ENCODE data around the gene MT2A. TPM values are rescaled to one million over a fixed set of nuclear protein-coding genes. Genes with fewer than 3 reads are reported as not detected.

The MT2A gene
- total RNA-seq, 1 donor from 2014 or later: 2.4 TPM

DNA sequence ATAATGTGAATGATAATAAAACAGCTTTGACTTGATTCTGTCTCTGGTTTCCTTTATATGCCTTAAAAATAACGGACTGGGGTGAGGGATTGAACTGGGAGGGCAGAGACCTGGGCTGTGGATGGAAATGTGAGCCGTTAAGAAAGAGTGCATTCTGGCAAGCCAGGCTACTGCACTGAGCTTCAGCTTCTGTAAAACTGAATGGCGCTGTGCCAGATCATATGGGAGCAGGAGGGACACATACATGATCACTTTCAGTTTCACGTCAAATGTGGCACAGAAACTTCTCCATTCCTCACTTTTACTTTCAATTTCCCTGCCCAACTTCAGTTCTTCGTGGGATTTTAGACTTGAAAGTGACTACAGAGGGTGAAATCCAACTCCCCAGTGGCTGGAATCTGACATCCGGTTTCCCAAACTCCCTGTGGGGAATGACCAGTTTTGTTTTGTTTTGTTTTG lies 1.1 kb downstream of the MT2A start:
- Mint-ChIP-seq H3K4me1 (ENCODE audit: unreplicated experiment) (peaks cover 35% of the 10 kb centered on the region), H3K4me3 (ENCODE audit: unreplicated experiment) (no peak overlapping the region), H3K27ac (ENCODE audit: unreplicated experiment) (no peak overlapping the region), H3K27me3 (ENCODE audit: unreplicated experiment) (peaks cover 13% of the 10 kb centered on the region), H3K36me3 (ENCODE audit: low read depth, unreplicated experiment) (no peaks in the 10 kb centered on the region), H3K9me3 (ENCODE audit: unreplicated experiment) (no peaks in the 10 kb centered on the region)
- TF ChIP-seq, protein P1, sequence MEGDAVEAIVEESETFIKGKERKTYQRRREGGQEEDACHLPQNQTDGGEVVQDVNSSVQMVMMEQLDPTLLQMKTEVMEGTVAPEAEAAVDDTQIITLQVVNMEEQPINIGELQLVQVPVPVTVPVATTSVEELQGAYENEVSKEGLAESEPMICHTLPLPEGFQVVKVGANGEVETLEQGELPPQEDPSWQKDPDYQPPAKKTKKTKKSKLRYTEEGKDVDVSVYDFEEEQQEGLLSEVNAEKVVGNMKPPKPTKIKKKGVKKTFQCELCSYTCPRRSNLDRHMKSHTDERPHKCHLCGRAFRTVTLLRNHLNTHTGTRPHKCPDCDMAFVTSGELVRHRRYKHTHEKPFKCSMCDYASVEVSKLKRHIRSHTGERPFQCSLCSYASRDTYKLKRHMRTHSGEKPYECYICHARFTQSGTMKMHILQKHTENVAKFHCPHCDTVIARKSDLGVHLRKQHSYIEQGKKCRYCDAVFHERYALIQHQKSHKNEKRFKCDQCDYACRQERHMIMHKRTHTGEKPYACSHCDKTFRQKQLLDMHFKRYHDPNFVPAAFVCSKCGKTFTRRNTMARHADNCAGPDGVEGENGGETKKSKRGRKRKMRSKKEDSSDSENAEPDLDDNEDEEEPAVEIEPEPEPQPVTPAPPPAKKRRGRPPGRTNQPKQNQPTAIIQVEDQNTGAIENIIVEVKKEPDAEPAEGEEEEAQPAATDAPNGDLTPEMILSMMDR (IDR thresholded peaks at IDR 0.05; ENCODE audit: unreplicated experiment): no peak
- DNase-seq (ENCODE audit: low spot score): no peak

DNA sequence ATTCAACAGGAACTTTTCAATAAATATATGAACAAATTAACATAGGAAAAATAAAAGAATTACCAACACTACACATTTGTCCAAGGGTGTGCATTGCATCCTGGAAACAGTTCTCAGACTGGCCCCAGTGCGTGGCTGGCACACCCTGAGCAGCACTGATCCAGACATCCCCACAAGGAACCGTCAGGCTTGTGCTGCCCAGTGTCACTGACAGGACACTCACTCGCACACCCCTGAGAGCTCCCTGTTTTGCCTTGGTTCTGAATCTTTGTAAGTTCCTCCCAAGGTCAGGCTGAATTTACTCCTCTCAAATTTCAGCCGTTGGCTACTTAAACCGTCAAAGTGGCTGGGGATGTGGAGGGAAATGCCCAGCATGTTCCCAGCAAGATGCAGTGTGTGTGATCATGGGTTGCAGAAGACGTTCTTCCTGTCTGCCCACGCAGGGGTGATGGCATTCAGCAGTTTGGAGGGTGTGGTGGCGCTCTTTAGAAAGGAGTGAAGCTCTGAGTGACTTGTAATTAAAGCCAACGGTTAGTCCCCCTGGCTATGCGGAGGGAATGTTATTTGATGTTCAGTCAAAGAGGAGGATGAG lies 1.7 kb downstream of the MT2A start:
- H3K4me3 Mint-ChIP-seq (ENCODE audit: unreplicated experiment): no peak overlapping the region
- no peak for DNase-seq (ENCODE audit: low spot score)

DNA sequence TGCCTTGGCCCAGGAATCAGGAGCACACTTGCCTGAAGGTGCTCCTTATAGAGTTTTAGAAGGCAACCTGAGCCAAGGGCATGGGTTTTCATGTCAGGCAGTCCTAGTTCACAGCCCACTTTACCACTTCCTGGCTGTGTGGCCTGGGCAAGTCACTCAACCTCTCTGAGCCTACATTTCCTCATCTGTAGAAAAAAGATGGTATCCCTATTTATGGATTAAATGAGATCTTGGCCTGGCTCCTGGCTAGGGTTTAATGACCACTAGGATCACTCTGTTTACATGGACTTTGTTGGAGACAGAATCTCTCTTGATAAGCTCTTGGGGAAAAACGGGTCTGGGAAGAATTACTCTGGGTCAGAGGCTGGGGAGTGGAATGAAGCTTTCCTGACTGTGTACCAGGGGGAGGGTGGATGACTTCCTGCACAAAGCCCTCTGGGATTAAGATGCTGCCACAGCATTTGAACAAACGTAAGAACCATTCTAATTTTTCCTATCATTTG lies 2.3 kb downstream of the MT2A start:
- Mint-ChIP-seq H3K4me3 (ENCODE audit: unreplicated experiment) (no peak overlapping the region), H3K4me1 (ENCODE audit: unreplicated experiment) (peaks cover 35% of the 10 kb centered on the region), H3K36me3 (ENCODE audit: low read depth, unreplicated experiment) (no peaks in the 10 kb centered on the region), H3K27me3 (ENCODE audit: unreplicated experiment) (peaks cover 13% of the 10 kb centered on the region), H3K9me3 (ENCODE audit: unreplicated experiment) (no peaks in the 10 kb centered on the region), H3K27ac (ENCODE audit: unreplicated experiment) (no peak overlapping the region)
- no peak for DNase-seq (ENCODE audit: low spot score)
- TF ChIP-seq, protein P1 (IDR thresholded peaks at IDR 0.05; ENCODE audit: unreplicated experiment): no peak

More for the DNA sequence above, 1.7 kb downstream of the MT2A start:
- H3K36me3 Mint-ChIP-seq (ENCODE audit: low read depth, unreplicated experiment): no peaks in the 10 kb centered on the region
- peaks cover 13% of the 10 kb centered on the region for H3K27me3 Mint-ChIP-seq (ENCODE audit: unreplicated experiment)
- no peak overlapping the region for H3K27ac Mint-ChIP-seq (ENCODE audit: unreplicated experiment)
- H3K9me3 Mint-ChIP-seq (ENCODE audit: unreplicated experiment): no peaks in the 10 kb centered on the region
- TF ChIP-seq, protein P1 (IDR thresholded peaks at IDR 0.05; ENCODE audit: unreplicated experiment): no peak
- H3K4me1 Mint-ChIP-seq (ENCODE audit: unreplicated experiment): peaks cover 35% of the 10 kb centered on the region

DNA sequence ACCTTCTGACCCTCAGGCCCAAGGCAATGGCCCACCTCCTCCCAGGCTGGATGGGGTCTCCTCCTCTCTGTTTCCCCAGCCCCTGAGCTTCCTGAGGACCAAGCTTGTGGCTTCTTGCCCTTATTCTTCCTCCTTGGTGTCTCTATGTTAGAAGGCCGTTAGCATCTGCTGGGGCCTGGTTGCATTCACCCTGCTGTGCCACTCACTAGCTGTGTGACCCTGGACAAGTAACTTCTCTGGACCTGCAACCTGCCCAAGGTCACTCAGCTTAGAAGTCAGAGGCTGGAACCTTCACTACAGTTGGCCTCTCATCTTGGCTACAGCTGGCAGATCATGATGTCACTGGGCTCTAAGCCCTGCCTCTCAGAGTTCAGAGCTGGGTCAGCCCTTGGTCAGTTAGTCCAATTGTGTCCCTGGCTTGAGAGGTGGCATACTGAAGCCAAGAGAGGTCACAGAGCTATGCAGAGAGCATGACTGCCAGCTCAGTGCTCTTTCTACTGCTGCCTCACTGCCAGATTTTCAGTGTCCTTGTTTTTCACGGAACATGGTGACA lies 3.0 kb downstream of the MT2A start:
- peaks cover 34% of the 10 kb centered on the region for H3K4me1 Mint-ChIP-seq (ENCODE audit: unreplicated experiment)
- H3K36me3 Mint-ChIP-seq (ENCODE audit: low read depth, unreplicated experiment): no peaks in the 10 kb centered on the region
- peaks cover 13% of the 10 kb centered on the region for H3K27me3 Mint-ChIP-seq (ENCODE audit: unreplicated experiment)
- no peak for DNase-seq (ENCODE audit: low spot score)
- H3K4me3 Mint-ChIP-seq (ENCODE audit: unreplicated experiment): no peak overlapping the region
- H3K27ac Mint-ChIP-seq (ENCODE audit: unreplicated experiment): no peak overlapping the region
- no peaks in the 10 kb centered on the region for H3K9me3 Mint-ChIP-seq (ENCODE audit: unreplicated experiment)
- TF ChIP-seq, protein P1 (IDR thresholded peaks at IDR 0.05; ENCODE audit: unreplicated experiment): no peak

DNA sequence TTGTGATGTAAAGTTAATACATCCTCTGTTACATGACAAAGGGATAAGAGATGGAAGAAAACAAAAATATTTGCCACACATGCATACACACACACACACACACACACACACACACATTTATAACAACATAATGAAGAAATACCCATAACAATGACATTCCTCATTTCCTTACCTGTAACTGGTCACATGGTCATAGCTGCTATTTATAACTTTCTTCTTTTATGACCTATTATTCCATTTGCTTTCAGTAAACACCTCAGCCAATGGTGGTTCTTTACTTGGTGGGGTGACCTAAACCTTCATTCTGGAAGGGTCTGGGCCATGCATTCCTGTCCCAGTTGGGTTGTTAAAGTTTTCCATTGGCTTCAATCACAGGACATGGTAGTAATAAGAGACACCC lies 5.3 kb downstream of the MT2A start:
- Mint-ChIP-seq H3K4me3 (ENCODE audit: unreplicated experiment) (no peak overlapping the region), H3K4me1 (ENCODE audit: unreplicated experiment) (peaks cover 19% of the 10 kb centered on the region), H3K36me3 (ENCODE audit: low read depth, unreplicated experiment) (peaks cover 1% of the 10 kb centered on the region), H3K27ac (ENCODE audit: unreplicated experiment) (no peak overlapping the region), H3K27me3 (ENCODE audit: unreplicated experiment) (peaks cover 15% of the 10 kb centered on the region), H3K9me3 (ENCODE audit: unreplicated experiment) (no peaks in the 10 kb centered on the region)
- TF ChIP-seq, protein P1 (IDR thresholded peaks at IDR 0.05; ENCODE audit: unreplicated experiment): no peak
- no peak for DNase-seq (ENCODE audit: low spot score)
